ENCODE data around the gene HPS4.

HPS4 gene

DNA sequence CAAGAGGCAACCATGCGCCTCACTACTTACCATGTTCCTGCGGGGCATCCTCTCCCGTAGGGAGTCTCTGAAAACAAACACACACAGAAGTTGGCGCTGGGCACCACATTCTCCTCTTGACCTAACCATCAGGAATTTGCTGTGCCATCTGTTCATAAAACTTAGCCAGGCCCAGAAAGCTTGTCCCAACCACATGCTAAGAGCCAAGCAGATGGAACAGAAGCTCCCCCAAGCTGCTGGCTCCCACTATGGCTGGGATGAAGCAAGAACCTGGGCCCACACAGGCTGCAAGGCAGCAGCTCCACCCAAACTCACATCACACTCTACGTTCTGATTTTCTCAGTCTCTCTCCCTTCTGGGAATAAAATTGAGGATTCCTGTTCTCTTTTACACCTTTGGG lies 17.4 kb downstream of the HPS4 start:
- peak in 14 of 56 donors; percentile 13 to 43 (median 20) for DNase-seq

DNA sequence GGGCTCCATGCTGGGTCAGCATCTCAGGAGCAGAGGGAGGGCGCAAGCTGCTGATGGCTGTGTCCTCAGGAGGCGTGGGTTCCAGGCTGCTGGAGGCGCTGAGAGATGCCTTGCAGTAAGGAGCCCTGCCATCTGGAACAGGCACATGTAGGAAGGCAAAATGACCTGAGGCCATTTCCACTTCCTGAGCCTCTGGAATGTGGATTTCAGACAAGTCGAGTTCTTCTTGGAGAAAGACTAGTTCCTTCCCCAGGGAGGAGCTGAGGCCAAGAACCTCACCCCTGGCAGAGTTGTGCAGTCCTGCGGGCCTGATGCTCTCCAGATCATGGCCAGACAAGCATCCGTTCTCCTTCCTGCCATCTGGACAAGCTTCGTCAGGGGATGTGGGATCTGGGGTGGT lies 19.3 kb downstream of the HPS4 start:
- DNase-seq, result no peak

DNA sequence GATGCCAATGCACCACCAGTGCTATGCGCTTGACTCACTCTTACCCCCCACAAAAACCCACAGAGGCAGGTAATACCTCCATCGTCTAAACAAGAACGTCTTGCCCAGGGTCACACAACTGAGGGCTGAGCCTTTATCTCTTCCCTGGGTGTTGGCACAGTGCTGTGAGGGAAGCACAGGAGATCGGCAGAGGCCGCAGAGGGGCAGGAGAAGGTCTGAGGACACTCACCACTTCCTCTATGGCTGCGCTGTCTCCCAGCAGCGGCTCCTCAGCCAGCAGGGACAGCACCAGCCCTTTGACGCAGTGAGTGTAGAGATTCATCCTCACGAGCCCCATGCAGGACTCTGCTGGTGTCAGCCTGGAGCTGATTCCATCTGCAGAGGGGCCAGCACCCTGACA lies 19.9 kb downstream of the HPS4 start:
- DNase-seq, result no peak

DNA sequence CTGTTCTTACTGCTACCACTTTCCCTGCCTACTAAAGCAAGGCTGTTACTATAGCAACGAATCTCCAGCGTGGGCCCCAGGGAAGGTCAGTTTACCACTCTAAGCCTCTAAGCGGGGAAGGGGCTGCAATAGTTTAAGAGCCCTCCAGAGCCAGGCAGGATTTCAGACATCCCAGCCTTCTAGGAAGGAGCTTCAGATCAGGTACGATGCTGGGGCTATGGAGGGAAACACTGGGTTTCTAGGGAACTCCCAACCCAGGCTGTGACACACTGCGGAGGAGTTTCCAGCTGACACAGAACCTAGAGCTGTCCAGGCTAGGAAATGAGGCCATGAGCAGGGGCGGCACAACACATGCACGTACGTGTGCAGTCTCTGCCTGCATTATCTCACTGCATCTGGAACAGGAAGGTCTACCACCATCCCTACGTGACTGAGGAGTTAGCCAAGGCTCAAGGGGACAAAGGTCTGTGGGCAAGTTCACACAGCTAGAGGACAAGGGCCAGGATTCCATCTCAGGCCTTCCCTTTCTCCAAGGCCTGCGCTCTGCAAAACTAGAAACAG lies 20.4 kb downstream of the HPS4 start:
- peak in 5 of 56 donors; percentile 10 to 56 (median 27) for DNase-seq

DNA sequence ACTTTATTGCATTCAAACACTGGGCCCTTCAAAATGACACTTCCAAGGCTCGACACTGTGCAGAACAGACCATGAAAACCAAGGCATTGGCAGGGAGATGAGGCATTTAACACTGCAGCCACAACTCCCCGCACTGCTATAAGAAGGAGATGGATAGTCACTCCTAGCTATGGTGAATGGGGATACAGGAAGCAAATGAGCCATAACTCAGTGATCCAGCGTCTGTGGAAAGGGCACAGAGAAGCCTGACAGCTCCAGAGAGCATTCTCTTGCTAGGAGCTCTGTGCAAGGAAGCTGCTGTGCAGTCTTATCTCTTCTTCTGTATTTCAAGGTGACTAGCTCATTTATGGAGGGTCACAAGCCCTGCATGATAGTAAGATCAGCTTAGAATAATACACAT lies 20.9 kb downstream of the HPS4 start:
- DNase-seq, result no peak

DNA sequence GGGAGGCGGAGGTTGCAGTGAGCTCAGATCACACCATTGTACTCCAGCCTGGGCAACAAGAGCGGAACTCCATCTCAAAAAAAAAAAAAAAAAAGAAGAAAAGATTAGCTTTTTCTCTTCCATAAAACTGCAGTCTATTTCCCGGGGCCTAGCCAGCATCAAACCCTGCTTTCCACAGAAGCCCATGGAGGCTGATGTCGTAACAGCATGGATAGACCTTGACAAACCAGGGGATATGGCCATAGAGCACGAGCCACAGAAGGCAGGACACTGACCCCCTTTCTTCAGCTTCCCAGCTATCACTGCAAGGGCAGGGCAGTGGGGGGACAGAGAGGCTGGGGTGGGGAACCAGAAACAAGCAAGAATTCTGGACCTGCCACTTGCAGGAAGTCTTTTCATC lies 21.5 kb downstream of the HPS4 start:
- no peak for DNase-seq

DNA sequence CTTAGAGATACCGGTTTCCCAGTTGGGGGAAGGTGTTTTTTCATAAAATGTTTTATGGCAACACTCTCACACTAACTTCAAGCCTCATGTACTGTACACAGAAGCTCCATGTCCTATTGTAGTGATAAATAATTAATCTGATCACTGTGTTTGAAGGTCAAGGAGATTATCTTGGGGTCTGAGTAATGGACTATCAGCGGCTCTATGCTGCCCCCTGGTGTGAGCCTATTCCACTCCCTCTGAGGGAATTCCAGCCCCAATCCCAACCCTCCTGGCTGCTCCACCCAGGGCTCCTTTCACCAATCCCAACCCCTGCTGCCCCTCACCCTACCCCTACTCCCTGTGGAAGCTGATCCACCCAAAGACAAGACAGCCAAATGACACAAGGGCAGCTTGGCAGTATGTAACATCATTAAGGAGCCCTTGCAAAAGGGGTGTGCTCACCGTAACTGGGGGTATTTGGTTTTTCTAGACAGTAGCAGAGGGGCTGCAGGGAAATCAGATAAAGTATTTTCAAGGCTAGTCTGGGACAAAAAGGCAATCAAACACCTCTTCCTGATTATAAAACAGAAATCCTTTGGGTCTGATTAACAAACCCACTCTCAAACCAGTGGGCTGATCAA lies 22.3 kb downstream of the HPS4 start:
- DNase-seq, result peak in 22 of 56 donors; percentile 4 to 63 (median 20)

DNA sequence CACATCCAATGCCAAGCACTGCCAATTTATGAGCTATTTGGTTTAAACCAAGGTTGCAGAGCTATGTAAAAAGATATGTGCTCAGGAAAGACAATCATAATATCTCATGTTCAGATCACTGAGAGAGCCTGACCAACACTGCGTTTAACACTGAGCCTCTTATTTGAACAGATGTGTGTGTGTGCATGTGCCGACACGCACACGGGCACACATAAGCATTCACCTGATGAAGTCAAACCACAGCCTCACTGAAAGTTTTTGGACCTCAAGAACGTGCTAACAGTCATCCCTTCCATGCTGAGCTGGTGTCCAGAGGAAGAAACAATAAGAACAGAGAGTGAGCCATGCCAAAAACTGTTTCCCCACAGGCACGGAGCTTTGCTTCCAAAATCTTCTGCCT lies 23.4 kb downstream of the HPS4 start:
- no peak for DNase-seq

DNA sequence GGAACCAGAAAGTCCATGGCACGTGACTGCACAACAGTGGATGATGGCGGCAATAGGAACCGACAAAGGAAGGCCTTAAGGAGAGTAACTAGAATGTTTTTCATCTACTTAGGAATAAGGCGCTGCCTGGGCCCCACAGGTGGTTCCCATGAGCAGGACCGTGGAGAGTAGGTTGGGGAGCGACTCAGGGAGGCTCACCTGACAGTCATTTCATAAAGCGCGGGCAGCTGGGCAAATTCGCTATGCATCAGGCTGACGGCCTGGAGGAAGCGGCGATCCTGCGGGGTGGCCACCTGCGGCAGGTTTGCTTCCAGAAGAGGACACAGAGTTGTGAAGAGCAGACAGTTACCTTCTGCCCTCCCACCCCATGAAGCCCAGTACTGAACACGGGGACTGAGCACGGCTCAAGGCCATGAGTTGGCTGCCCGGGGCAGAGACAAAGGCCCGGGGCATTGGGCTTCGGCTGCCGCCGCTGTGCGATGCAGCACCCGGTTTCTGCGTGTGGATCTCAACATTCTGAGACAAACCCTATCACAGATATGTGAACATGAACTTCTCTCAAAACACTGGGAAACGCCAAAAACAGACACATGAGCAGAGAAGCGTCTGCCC lies 25.8 kb downstream of the HPS4 start:
- no peak for DNase-seq

DNA sequence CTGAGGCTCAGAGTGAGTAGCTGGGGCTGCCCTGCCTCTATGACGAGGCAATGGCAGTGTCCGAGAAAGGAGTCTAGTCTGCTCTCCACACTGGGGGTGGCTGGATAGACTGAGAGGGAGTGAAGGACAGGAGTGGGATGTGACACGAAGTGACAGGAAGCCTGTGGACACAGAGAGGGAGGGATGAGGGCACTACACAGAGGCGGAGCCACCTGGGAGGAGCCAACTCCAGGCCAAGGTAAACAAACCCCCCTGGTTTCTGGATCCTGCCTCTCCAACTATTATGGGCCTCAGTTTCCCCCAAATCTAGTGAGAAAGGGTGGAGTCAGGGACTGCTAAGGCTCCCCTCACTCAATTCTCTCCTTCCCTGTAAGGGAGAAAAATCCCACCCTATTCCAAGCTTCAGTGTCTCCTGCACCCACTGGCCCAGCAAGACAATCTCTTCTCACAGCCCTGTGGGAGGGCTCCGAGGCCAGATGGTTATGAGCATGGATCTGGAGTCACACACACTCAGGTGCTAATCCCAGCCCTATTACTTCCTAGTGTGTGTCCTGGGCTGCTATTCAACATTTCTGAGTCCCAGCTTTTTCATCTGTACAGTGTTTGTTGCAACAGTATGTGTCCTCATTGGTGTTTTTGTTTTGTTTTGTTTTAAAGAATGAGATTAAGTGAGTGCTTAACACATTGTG lies 29.6 kb downstream of the HPS4 start:
- no peak for DNase-seq

DNA sequence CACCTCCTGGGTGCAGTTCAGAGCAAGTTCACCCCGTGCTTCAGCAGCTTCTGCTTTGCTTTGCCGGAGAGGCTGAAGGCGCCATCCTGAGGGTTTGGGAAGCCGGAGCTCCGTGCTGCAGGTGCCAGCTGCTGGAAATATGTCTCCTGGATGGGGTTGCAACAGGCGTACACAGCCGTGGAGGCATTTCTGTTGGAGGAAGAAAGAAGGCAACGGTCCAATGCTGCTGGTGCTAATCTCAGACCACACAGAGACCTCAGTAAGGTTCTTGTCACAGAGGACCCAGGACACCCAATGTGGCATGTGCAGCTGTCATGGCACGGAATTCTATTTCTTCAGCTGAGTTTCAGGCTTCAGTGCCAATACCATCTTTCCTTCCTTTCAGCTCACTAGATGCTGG lies 30.4 kb downstream of the HPS4 start:
- no peak for DNase-seq

DNA sequence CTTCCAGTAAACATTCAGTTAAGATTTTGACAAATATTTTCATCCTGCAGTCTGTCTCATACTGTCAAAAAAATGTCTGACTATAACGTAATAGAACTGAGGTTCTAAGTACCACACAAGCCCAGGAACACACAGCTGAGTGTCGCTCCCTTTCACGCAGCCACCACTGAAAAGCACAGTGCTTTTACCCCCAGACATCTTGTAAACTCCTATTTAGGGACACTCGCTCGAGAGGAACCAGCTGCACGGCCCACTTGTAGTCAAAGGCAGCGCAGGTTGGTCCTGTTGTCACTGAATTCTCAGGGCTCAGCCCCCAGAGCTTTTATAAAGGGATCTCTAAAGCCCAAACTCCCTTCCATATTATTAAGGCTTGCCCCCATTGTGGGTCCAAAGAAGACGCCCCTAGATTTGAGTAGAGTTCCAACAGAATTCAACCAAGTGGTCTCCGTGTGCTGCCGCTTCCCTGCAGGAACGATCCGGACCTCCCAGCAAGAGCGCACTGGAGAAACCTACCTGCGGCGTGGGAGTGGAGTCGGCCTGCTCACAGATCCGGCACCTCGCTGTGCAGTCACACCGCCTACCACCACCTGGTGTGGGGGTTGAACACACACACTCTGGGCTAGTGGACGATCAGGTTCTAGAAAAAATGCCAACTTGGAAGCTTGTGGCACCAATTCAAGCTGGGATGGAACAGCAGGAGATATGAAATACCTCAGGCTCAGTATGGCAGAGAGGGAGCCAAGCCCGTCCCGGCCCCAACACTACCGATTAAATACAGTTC lies 31.2 kb downstream of the HPS4 start:
- peak in 1 of 56 donors; percentile 21 for DNase-seq

DNA sequence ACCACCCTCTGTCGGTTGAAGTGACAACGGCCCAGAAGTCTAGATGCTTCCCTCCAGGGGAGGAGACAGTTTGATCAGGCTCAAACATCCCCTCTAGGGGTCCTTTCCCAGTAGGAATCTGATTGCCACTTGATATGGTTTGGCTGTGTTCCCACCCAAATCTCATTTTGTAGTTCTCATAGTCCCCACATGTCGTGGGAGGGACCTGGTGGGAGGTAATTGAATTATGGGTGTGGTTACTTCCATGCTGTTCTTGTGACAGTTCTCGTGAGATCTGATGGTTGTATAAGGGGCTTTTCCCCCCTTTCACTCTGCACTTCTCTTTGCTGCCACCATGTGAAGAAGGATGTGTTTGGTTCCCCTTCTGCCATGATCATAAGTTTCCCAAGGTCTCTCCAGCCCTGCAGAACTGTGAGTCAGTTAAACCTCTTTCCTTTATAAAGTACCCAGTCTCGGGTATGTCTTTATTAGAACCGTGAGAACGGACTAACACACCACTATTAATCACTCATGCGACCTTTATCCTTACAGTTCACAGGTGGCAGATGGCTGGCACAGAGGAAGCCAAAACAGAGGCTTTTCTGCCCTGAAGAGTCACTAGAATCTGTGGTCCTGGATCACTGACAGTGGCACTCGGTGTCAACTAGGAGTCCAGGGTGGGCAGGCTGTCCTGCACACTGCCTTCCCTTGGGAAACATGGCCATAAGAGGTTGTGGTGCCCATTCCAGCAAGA lies 33.0 kb downstream of the HPS4 start:
- no peak for DNase-seq

DNA sequence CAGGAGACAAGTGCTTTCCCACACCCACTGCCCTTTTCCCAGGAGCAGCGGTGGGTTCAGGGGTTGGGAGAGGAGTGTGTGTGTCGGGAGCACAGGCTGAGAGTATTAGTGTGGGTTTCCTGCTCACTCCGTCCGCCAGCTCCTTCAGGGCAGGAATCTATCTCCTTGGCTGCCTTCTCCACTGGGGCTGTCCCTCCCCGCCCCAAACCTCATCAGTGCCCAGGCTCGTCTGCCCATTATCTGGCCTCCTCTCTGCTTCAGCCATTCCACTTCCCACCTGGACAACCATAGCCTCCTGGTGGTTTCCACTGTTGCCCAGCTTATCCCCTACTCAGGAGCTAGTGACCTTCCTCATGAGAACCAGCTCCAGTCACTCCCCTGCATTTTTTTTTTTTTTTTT lies 34.6 kb downstream of the HPS4 start:
- no peak for DNase-seq

DNA sequence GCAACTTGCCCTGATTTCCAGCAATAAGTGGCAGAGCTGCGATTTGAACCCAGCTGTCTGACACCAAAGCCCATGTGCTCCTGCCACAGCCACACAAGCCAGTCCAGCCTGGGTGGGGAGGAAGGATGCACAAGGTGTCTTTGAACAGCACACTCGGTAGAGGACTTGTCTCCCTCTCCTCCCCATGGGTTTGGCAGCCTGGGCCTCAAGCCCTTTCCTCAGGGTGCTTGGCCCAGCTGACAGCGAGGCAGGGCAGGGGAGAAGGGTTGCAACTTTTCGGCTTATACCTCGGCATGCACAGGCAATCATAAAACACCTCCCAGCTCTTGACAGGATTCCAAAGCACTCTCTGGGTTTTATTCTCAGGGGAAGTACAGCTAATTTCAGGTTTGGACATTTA lies 35.2 kb downstream of the HPS4 start:
- DNase-seq, result no peak

DNA sequence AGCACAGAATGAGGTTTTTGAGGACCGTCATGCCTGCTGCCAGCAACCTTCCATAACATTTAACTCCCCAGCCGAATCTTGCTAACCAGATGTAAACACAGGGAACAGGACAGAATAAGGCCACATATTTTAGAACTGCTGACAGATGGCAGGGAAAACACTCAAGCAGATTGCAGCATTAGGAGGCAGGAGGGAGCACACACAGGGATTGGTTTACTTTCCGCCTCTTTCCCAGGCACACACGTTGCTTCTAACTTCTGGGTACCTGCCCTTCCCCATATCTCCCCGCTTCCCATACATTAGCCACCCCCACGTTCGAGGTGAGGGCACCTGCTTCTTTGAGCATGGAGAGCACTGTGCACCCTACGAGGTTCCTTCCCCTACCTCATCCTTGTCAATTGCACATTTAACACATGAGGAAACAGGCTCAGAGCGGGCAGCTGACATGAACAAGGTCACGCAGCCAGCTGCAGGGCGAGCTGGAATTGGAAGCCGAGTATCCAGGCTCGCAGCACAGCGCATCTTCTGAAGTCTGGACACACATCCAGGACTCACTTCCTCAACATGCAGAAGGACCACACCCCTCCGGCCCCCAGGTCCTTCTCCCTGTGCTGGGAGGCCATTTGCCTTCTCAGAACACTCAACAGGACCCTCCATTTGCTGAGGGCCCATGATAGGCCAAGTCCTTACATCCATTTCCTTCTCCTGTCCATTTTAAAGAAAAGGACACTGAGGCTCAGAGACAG lies 35.8 kb downstream of the HPS4 start:
- DNase-seq, result no peak

DNA sequence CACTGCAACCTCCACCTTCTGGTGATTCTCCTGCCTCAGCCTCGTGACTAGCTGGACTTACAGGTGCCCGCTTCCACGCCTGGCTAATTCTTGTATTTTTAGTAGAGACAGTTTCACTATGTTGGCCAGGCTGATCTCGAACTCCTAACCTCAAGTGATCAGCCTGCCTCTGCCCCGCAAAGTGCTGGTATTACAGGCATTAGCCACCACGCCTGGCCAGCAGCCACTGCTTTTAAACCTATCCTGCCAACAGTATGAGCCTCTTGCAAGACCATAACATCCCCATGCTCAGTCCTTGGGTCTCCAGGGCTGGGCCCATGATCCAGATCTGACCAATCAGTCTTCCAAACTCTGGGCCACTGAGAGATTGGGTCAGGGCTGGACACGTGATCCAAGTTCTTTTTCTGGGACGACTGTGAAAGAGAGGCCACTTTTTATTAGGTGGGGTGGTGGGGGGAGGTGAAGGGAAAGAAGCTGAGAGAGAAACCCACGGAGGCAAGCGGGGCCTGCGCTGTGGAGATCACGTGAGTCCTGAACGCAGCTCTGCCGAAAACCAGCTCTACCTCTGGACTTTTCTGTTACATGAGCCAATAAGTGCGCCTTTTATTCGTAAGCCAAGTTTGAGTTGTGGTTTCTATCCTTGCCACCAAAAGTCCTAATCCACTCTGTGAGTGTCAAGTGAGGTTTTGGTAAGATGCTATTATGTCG lies 36.6 kb downstream of the HPS4 start:
- DNase-seq, result no peak

DNA sequence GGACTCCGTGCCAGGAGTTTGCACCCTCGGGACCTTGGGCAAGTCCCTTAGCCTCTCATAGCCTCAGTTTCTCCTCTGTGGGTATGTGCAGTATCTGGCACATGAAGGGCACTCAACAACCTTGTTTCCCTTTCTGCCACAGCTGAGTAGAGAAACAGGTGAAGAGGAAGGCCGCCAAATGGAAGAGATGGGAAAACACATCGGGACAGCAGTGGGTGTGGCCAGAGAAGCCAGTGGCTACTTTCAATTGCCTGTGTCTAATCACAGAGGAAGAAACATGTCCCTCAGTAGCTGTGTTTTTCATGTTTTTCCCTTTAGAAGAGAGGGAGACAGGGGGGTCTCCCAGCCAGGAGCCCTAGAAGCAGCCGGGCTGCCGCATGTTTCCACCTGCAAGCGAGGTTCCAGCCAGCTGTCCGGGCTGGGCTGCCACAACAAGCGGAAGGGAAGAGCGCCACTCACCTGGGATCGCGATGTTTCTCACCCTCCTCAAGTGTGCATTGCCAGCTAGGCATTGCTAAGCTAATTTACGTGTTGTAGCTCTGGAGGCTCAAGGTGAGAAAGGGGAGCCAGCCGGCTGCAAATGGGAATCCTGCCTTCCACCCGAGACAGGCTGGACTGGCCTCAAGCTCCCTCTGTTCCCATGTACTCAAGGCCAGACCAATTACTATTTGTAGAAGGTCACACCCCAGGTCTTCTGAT lies 37.9 kb downstream of the HPS4 start:
- no peak for DNase-seq

DNA sequence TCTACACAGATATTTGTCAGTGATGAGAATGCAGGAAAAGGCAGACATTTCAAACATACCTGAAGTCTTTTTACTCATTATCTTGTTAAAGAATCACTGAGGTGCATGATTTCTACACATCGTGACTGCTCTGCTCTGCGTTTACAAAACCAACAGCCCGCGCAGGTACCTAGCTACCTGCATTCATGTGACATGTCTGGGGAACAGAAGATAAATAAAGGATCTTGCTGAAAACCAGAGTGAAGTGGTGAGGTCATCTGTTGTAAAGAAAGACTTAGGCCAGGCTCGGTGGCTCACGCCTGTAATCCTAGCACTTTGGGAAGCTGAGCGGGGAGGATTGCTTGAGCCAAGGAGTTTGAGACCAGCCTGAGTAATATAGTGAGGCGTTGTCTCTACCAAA lies 38.8 kb downstream of the HPS4 start:
- DNase-seq, result no peak
